ENCODE measurements around the gene OR5T3.
"Not testable (repeated sequence)": the region's sequence is repeated elsewhere in the genome, so short reads cannot be mapped to it uniquely, and the experiment has no call there.

Gene OR5T3

DNA sequence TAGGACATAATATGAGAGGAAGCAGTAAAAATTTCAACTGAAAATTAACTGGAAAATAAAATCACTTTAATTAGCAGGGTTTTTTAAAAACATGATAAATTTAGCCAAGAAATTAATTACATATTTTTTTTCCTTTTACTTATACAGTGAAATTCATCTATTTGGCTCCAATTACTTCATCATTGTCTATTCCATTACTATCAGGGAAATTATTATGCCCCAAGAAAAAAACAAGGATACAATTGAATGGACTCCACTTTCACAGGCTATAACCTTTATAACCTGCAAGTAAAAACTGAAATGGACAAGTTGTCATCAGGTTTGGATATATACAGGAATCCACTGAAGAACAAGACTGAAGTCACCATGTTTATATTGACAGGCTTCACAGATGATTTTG, at the start of gene OR5T3:
OR5T3 (plus strand) TSS at position 301 of the 400 bp plus-strand sequence; CDS start at position 301, 0 bp downstream.
- no peak for DNase-seq (ENCODE audit: low spot score)

DNA sequence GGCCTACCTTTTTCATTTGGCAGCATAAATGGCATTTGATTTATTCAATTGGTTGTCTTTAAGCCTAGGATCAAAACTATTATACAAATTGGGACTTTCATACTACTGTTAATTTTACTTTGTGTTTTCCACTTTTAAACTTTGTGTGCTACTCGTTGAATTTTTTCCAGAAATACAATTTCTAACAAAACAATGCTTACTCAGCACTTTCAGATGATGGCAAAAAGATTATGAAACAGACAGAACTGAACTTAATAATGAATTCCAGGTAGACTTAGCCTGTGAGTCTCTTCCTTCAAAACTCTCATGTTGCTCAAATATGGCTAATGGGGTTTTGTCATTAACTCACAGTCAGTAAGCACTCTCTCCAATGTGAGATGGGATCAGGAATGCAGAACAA, 44.3 kb upstream of the OR5T3 start:
- no peak for DNase-seq (ENCODE audit: low spot score)

DNA sequence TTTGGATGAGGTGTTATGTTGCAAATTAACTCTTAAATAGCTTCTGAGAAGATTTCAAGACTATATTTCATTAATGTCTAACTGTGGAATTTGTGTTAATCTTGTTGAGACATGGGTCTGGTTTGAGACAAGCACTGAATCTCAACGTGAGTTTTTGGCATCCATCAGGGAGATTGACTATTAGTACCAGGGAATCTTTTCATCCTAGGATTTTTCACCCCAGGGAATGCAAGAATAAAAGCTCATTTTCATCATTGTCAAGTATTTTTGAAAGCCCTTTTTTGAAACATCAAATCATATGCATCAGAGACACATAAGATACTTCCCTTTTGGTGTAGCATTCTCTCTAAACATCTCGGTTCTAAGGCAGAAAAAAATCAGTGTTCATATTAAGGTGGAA, 37.5 kb upstream of the OR5T3 start:
- no peak for DNase-seq (ENCODE audit: low spot score)

DNA sequence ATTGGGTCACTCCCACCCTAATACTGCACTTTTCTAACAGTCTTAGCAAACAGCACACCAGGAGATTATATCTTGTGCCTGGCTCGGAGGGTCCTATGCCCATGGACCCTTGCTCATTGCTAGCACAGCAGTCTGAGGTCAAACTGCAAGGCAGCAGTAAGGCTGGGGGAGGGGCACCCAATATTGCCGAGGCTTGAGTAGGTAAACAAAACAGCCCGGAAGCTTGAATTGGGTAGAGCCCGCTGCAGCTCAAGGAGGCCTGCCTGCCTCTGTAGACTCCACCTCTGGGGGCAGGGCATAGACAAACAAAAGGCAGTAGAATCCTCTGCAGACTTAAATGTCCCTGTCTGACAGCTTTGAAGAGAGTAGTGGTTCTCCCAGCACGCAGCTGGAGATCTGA, 32.3 kb upstream of the OR5T3 start:
- not testable (repeated sequence) for DNase-seq (ENCODE audit: low spot score)

DNA sequence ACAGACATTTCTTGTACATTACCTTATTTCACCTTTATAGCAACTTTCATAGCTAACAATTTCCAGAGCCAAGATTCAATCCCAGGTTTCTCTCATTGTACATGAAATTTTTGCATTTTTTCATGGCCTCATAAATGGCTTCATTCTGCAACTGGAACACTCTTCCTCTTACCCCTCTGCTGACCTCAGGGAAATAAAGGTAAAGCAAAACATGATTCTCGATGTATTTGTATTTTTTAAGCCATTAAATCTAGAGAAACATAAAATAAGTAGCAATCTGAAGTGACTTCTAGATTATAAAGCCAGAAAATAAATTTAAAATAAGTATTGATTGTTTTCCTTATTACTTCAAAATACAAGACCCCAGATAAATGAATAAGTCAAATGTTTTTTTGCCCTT, 17.9 kb upstream of the OR5T3 start, which contains the start of gene OR5T2:
OR5T2 (minus strand) TSS at position 101 of the 400 bp plus-strand sequence. CDS start 1,193 bp downstream, outside the sequence.
- no peak for DNase-seq (ENCODE audit: low spot score)

DNA sequence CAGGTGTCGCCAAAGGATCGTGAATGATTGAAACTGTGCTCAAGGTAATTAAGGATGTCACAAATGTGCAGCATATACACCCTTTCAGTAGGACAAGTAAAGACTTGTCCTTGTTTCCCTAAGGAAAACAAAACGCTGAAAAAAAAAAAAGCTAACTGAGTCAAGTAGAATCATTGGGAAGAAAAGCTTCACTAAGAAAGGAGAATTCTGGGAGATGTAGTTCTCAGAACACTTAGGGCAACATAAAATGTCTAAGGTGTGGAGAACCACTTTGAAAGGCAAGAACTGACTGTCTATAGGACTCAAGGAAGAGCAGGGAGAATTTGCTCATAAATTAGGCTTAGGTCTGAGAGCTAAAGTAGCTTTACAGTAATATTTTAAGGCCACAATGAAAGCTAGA, 19.0 kb downstream of the OR5T3 start:
- no peak for DNase-seq (ENCODE audit: low spot score)

DNA sequence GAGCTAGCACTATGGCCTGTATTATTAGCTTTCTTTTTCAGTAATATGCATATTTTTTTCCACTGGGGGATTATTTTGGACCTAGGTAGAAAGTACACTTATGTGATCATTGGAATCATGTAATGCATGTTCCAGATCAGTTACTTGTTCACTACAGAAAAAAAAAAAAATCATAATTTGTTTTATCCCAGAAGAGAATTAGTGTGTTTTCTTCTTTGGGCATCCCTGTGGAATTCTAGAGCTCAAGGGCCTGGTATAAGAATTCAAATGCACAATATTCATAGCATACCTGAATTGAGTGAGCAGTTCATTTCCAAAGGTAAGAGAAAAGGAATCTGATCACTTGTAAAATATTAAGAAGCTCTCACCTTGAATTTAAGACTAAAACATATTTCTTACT, 21.8 kb downstream of the OR5T3 start, which contains the start of gene OR5T1:
OR5T1 (plus strand) TSS at position 301 of the 400 bp plus-strand sequence. CDS start 1,485 bp downstream, outside the sequence.
- DNase-seq (ENCODE audit: low spot score): no peak

DNA sequence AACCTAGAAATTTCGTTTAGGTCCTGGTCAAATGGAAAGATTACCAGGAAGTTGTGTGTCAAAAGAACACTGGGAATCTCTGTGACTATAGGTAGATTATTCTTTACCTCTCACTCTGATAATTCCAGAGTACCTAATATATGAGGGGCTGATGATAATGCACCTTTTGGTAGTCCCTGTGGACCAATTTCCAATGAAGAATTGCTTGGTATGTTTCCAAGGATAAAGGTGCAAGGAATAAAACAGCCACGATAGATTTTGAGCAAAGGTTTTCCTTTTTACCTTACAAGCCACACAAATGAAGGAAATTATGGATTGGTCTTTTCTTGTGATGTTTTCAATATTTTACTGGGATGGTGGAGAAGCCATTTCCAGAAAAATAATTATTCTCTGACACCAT, 40.1 kb downstream of the OR5T3 start, which contains the start of gene OR8H1:
OR8H1 (minus strand) TSS at position 101 of the 400 bp plus-strand sequence. CDS start 1,192 bp downstream, outside the sequence.
- DNase-seq (ENCODE audit: low spot score): no peak

DNA sequence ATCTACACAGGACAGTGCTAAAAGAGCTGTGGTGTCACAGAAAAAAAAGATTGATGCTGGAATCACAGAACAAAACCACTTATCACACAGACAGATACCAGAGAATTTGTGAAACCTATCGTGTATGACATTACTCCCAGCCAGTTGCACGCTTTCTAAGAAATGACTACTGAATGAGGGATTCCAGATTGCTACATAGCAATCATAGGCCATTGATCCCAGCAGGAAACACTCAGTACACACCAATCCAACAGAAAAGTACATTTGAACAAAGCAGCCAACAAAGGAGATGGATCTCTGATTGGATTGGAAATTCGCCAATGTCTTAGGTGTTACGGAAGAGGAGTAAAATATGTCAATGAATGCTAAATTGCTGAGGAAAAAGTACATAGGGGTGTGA, 44.8 kb downstream of the OR5T3 start:
- no peak for DNase-seq (ENCODE audit: low spot score)
